ENCODE results near the gene RPL32.
"Not testable (repeated sequence)": the region's sequence is repeated elsewhere in the genome, so short reads cannot be mapped to it uniquely, and the experiment has no call there.

The RPL32 gene

GRCh38 chr3:12841149-12841969 lies at the start of gene RPL32:
RPL32 (minus strand) TSS chr3:12841565; CDS start chr3:12840237, 1,328 bp downstream.
- intact Hi-C loops (cut with micrococcal nuclease): loop anchor here (10.0 kb wide), 1 partner anchor 137 kb away; no protein-coding TSS in a partner anchor
- no peaks in the 10 kb centered on the region for H3K27me3 Mint-ChIP-seq
- H3K9me3 Mint-ChIP-seq: no peaks in the 10 kb centered on the region
- peaks cover 50% of the 10 kb centered on the region for H3K36me3 Mint-ChIP-seq (ENCODE audit: low read depth)
- peak within 1 kb of the TSS; percentile 96 for H3K27ac Mint-ChIP-seq
- H3K4me1 Mint-ChIP-seq (ENCODE audit: low read depth): peaks cover 49% of the 10 kb centered on the region
- H3K4me3 Mint-ChIP-seq: peak within 1 kb of the TSS; percentile 92

- peaks cover 51% of the 10 kb centered on the region for H3K27me3 Mint-ChIP-seq
- H3K4me3 Mint-ChIP-seq: no peak overlapping the region
- intact Hi-C loops (cut with micrococcal nuclease): loop anchor here (5.0 to 10.0 kb wide), 3 partner anchors 94 to 186 kb away; no protein-coding TSS in a partner anchor
- H3K27ac Mint-ChIP-seq: no peak overlapping the region
- H3K36me3 Mint-ChIP-seq (ENCODE audit: low read depth): no peaks in the 10 kb centered on the region
- no peaks in the 10 kb centered on the region for H3K9me3 Mint-ChIP-seq
- peaks cover 7% of the 10 kb centered on the region for H3K4me1 Mint-ChIP-seq (ENCODE audit: low read depth)
Observed at GRCh38 chr3:12890610-12891390, 49.4 kb upstream of the RPL32 start.

- Mint-ChIP-seq H3K36me3 (ENCODE audit: low read depth) (no peaks in the 10 kb centered on the region), H3K9me3 (no peaks in the 10 kb centered on the region), H3K4me3 (no peak overlapping the region), H3K27me3 (peaks cover 47% of the 10 kb centered on the region), H3K4me1 (ENCODE audit: low read depth) (peaks cover 2% of the 10 kb centered on the region), H3K27ac (no peak overlapping the region)
- intact Hi-C loops (cut with micrococcal nuclease): no loop called here
Observed at GRCh38 chr3:12886736-12887135, 45.4 kb upstream of the RPL32 start.

DNA sequence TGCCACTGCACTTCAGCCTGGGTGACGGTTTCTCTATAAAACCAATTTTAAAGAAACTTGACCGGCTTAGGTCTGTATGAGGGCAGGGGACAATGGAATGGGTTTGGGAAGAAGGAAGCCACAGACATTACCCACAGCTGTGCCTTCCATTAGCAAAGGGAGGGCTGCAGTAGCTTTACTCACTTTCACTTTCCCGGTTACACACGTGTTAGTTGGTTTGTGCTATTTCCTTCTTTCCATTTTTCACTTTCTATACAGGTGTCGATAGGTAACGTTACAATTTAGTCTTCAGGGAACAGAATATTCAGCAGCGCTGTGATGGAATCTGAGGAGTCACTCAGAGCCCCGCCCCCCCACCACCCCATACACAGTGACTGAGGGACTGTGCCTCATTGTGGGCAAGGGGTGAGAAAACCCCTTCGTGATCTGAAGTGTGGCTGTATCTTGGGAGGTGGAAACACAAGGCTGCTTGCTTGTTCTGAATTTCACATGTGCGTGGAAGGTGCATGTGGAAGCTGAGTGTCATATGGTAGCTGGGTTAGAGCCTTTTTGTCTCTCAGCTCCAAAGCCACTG lies 44.8 kb upstream of the RPL32 start:
- Mint-ChIP-seq H3K4me1 (ENCODE audit: low read depth) (no peaks in the 10 kb centered on the region), H3K27ac (no peak overlapping the region), H3K36me3 (ENCODE audit: low read depth) (no peaks in the 10 kb centered on the region), H3K4me3 (no peak overlapping the region), H3K27me3 (peaks cover 42% of the 10 kb centered on the region), H3K9me3 (no peaks in the 10 kb centered on the region)
- intact Hi-C loops (cut with micrococcal nuclease): no loop called here

GRCh38 chr3:12885583-12885930 lies 44.2 kb upstream of the RPL32 start:
- Mint-ChIP-seq H3K9me3 (no peaks in the 10 kb centered on the region), H3K4me3 (no peak overlapping the region), H3K27me3 (peaks cover 36% of the 10 kb centered on the region), H3K4me1 (ENCODE audit: low read depth) (no peaks in the 10 kb centered on the region), H3K27ac (no peak overlapping the region), H3K36me3 (ENCODE audit: low read depth) (no peaks in the 10 kb centered on the region)
- intact Hi-C loops (cut with micrococcal nuclease): no loop called here

DNA sequence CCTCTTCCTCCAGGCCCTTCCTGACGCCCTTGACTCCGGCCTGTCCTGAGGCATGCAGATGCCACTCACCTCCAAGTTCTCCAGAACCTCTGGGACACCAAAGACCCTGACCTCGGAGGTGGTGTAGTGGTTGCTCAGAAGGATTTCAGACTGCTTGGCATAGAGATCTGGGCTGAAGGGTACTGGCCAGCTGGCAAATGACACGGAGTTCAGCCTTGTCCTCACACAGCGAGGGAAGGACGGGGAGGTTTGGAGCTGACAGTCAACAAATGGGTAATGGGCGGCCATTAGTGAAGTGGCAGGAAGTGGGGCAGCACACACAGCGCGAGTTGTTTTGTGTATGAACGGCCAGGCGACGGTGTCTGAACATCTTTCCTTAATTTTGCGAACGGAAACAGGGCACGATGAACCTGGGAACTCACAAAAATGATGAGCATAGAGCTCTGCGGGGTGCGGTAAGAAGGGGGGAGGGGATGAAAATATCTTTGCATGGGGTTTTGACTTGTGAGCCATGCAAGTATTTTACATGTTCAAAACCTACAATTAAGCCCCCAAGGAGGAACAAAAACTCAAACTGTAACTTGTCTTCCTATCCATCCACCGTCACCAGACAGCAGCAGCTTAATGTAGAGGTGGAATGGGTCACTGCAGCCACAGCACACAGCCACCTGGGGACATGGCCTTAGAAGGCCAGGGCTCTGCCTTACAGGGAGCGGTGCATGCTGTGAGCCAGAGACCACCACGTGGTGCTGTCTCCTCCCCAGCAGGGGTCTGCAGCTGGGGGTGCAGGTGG lies 43.6 kb upstream of the RPL32 start:
- H3K36me3 Mint-ChIP-seq (ENCODE audit: low read depth): no peaks in the 10 kb centered on the region
- intact Hi-C loops (cut with micrococcal nuclease): no loop called here
- no peaks in the 10 kb centered on the region for H3K4me1 Mint-ChIP-seq (ENCODE audit: low read depth)
- H3K27ac Mint-ChIP-seq: no peak overlapping the region
- no peaks in the 10 kb centered on the region for H3K9me3 Mint-ChIP-seq
- H3K27me3 Mint-ChIP-seq: peaks cover 32% of the 10 kb centered on the region
- no peak overlapping the region for H3K4me3 Mint-ChIP-seq

DNA sequence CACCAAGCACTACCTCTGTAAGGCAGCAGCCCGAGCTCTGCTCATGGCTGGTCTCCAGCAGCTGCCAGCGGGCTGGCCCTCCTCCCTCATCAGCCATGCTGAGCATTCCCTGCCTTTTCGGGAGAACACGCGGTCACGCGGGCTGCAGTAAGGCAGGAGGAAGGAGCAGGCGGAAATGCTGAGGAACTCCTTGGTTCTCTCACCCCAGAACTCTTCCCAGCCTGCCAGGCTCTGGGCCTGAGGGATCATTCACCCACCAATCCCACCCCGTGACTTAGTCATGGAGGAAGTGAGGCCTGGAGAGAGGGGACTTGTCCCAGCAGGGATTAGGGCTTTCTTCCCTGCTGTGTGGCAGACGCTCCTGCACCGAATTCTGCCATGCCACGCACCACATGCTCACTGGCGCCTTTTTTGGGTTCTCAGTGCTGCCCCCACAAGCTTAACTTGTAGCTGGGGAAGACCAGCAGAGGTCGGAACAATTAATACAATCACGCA lies 42.9 kb upstream of the RPL32 start:
- no peaks in the 10 kb centered on the region for H3K9me3 Mint-ChIP-seq
- peaks cover 27% of the 10 kb centered on the region for H3K27me3 Mint-ChIP-seq
- no peak overlapping the region for H3K4me3 Mint-ChIP-seq
- intact Hi-C loops (cut with micrococcal nuclease): no loop called here
- H3K36me3 Mint-ChIP-seq (ENCODE audit: low read depth): no peaks in the 10 kb centered on the region
- no peak overlapping the region for H3K27ac Mint-ChIP-seq
- H3K4me1 Mint-ChIP-seq (ENCODE audit: low read depth): no peaks in the 10 kb centered on the region

GRCh38 chr3:12882336-12883310 lies 41.3 kb upstream of the RPL32 start:
- no peak overlapping the region for H3K27ac Mint-ChIP-seq
- no peaks in the 10 kb centered on the region for H3K36me3 Mint-ChIP-seq (ENCODE audit: low read depth)
- H3K27me3 Mint-ChIP-seq: peaks cover 18% of the 10 kb centered on the region
- no peaks in the 10 kb centered on the region for H3K9me3 Mint-ChIP-seq
- H3K4me3 Mint-ChIP-seq: no peak overlapping the region
- no peaks in the 10 kb centered on the region for H3K4me1 Mint-ChIP-seq (ENCODE audit: low read depth)
- intact Hi-C loops (cut with micrococcal nuclease): no loop called here

GRCh38 chr3:12881858-12882257 lies 40.5 kb upstream of the RPL32 start:
- H3K4me1 Mint-ChIP-seq (ENCODE audit: low read depth); H3K36me3 Mint-ChIP-seq (ENCODE audit: low read depth); H3K4me3 Mint-ChIP-seq; intact Hi-C loops (cut with micrococcal nuclease); H3K9me3 Mint-ChIP-seq; H3K27ac Mint-ChIP-seq: not testable (repeated sequence)
- peaks cover 15% of the 10 kb centered on the region for H3K27me3 Mint-ChIP-seq

GRCh38 chr3:12879191-12879815 lies 37.9 kb upstream of the RPL32 start:
- H3K27ac Mint-ChIP-seq: no peak overlapping the region
- H3K4me3 Mint-ChIP-seq: no peak overlapping the region
- H3K36me3 Mint-ChIP-seq (ENCODE audit: low read depth): no peaks in the 10 kb centered on the region
- no peaks in the 10 kb centered on the region for H3K9me3 Mint-ChIP-seq
- intact Hi-C loops (cut with micrococcal nuclease): no loop called here
- peaks cover 26% of the 10 kb centered on the region for H3K27me3 Mint-ChIP-seq
- H3K4me1 Mint-ChIP-seq (ENCODE audit: low read depth): peaks cover 4% of the 10 kb centered on the region

DNA sequence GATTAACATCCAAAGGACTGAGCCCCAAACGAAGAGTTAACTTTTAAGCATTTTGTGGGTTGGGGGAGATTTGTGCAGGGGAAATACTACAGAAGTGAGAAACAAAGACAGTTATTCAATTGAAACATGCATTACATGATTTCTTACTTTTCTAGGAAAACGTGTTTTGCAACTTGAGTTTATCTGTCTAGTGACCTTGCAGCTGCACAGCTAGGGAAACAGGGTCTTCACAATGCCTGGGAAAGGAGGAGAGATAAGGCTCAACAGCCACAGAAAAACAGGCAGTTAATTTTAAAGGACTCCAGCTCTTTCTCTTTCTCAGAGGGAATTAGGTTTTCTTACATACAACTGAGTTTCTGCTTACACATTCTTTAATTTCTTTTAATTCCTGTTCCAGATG lies 37.4 kb upstream of the RPL32 start:
- H3K4me1 Mint-ChIP-seq (ENCODE audit: low read depth); H3K36me3 Mint-ChIP-seq (ENCODE audit: low read depth); H3K9me3 Mint-ChIP-seq; H3K4me3 Mint-ChIP-seq; intact Hi-C loops (cut with micrococcal nuclease); H3K27ac Mint-ChIP-seq: not testable (repeated sequence)
- H3K27me3 Mint-ChIP-seq: peaks cover 28% of the 10 kb centered on the region

DNA sequence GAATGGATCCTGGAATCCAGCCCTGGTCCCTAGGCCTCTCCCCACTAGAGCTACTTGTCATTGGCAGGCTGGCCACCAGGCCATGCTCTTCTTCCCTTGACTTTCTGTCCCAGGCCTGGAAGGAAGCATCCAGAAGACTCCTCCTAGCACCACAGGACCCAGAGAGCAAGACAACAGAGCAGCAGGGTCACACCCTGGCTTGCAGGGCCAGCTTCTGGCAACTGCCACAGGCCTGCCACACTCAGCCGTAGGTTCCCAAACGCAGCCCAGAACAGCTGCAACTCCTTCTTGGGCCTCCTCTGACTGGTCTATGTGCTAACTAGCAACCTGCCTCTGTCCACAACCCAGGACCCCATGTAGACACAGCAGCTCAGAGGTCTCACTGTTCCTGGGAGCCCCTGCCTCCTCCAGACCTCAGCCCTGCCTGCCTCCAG lies 36.8 kb upstream of the RPL32 start:
- intact Hi-C loops (cut with micrococcal nuclease): no loop called here
- Mint-ChIP-seq H3K27me3 (peaks cover 26% of the 10 kb centered on the region), H3K4me1 (ENCODE audit: low read depth) (peaks cover 4% of the 10 kb centered on the region), H3K27ac (no peak overlapping the region), H3K36me3 (ENCODE audit: low read depth) (no peaks in the 10 kb centered on the region), H3K9me3 (no peaks in the 10 kb centered on the region), H3K4me3 (no peak overlapping the region)

All from dendritic cell treated with granulocyte-macrophage colony-stimulating factor and Interleukin-4, amounts not matched to agents 40 ng/mL and 50 ng/mL, for 4 days (primary cell).